Activated CD8-positive, alpha-beta T cell treated with anti-CD3 and anti-CD28 coated beads for 36 hours (primary cell): ENCODE results near the gene RANBP6. TPM values are rescaled to one million over a fixed set of nuclear protein-coding genes. Genes with fewer than 3 reads are reported as not detected.
"Not testable (repeated sequence)": the region's sequence is repeated elsewhere in the genome, so short reads cannot be mapped to it uniquely, and the experiment has no call there.

Experiments
- ATAC-seq: fragments of 200-7000 bp; cut with Tn5 transposase; one replicate; pipeline ENCODE4 v1.10.0; 2021; ENCODE audit warnings: mild to moderate bottlenecking, moderate library complexity
- CTCF ChIA-PET: fragments of 350-600 bp; sonication (Branson Sonifier 250); formaldehyde crosslinking; loops from one replicate; lab custom pipeline; 2021; ENCODE audit warnings: antibody characterized with exemption; lab: Charles Lee
- POLR2A ChIA-PET: fragments of 350-600 bp; sonication (Branson Sonifier 250); formaldehyde crosslinking; loops from one replicate; lab custom pipeline; 2021; ENCODE audit warnings: antibody characterized with exemption; lab: Charles Lee
- DNase-seq: peaks from one replicate; pipeline ENCODE4 v3.0.0-alpha.2; 2020
- H3K27ac Mint-ChIP-seq: one replicate; pipeline ENCODE4 v1.8.0; 2021; ENCODE audit warnings: mild to moderate bottlenecking, mixed read lengths
- H3K27me3 Mint-ChIP-seq: one replicate; pipeline ENCODE4 v1.8.0; 2021; ENCODE audit warnings: mixed read lengths
- H3K36me3 Mint-ChIP-seq: one replicate; pipeline ENCODE4 v1.8.0; 2021; ENCODE audit warnings: low read depth, mixed read lengths
- H3K4me1 Mint-ChIP-seq: one replicate; pipeline ENCODE4 v1.8.0; 2021; ENCODE audit warnings: low read depth, mixed read lengths
- H3K4me3 Mint-ChIP-seq: one replicate; pipeline ENCODE4 v1.8.0; 2021; ENCODE audit warnings: mild to moderate bottlenecking, moderate library complexity, mixed read lengths
- H3K9me3 Mint-ChIP-seq: one replicate; pipeline ENCODE4 v1.8.0; 2021; ENCODE audit warnings: mixed read lengths
- intact Hi-C: fragments of 100-400 bp; cut with micrococcal nuclease; formaldehyde crosslinking; loops from one replicate; pipeline ENCODE4 v1.10.0; 2022
- total RNA-seq, 2 experiments: library from RNA; stranded (reverse); gene quantifications; one replicate each; pipeline ENCODE4 v1.2.3, GENCODE V29; 2021
- TF ChIP-seq, protein P1 (sequence below): fragments of 200-600 bp; IDR thresholded peaks from one replicate; pipeline ENCODE4 v1.8.0; 2022; ENCODE audit warnings: antibody characterized with exemption, mild to moderate bottlenecking

RANBP6 gene
- 10 to 100 TPM; 16.2 to 17.1 TPM for total RNA-seq

DNA sequence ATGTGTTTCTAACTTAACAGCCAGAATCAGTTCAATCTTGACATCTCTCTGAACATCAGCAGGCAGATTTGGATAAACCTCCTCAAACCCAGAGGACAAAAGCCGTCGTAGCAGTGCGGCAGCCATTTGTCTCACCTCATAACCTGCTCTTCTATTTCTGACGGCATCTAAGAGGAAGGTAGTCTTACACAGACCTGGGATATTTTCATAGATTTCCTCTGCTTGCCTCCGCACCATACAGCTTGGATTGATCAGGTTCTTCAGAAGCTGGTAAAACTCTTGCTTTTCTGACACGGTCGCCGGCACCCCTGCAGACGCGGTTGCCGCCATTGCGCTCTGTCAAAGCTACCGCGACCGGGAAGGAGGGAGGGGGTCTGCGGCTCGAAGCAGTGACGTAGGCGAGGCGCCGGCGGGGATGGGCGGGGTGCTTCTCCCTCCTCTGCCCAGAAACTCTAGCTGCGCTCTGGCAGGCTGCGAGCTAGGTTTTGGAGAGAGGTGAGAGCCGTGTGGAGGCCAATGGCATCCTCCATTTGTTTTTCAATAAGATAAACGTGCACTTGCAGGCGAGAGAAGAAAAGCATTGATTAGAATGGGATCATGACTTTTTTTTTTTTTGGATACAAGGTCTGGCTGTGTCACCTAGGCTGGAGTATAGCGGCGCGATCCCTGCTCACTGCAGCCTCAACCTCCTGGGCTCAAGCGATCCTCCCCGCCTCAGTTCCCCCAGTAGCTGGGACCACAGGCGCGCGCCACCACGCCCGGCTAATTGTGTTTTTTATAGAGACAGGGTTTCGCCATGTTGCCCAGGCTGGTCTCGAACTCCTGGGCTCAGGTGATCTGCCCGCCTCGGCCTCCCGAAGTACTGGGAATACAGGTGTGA, at the start of gene RANBP6:
RANBP6 (minus strand) TSS at position 347 of the 880 bp plus-strand sequence; CDS start at position 330, 17 bp downstream.
- Mint-ChIP-seq H3K27me3 (no peaks in the 10 kb centered on the region), H3K4me1 (peaks cover 34% of the 10 kb centered on the region), H3K27ac (peak within 1 kb of the TSS; percentile 97), H3K4me3 (peak within 1 kb of the TSS; percentile 95), H3K9me3 (peaks cover 17% of the 10 kb centered on the region), H3K36me3 (peaks cover 39% of the 10 kb centered on the region)
- intact Hi-C loops: no loop called here
- DNase-seq: peak; percentile 95
- CTCF ChIA-PET: interaction anchor here (0.7 to 3.4 kb wide), 5 partner anchors 9 to 183 kb away, joined by 3 to 15 read pairs (median 12); partner anchors contain the start of gene ERMP1
- POLR2A ChIA-PET: interaction anchor here (0.6 to 1.6 kb wide), 7 partner anchors 8 to 411 kb away, joined by 3 to 5 read pairs (median 3); partner anchors contain the start of genes ERMP1 and RIC1
- TF ChIP-seq, protein P1, sequence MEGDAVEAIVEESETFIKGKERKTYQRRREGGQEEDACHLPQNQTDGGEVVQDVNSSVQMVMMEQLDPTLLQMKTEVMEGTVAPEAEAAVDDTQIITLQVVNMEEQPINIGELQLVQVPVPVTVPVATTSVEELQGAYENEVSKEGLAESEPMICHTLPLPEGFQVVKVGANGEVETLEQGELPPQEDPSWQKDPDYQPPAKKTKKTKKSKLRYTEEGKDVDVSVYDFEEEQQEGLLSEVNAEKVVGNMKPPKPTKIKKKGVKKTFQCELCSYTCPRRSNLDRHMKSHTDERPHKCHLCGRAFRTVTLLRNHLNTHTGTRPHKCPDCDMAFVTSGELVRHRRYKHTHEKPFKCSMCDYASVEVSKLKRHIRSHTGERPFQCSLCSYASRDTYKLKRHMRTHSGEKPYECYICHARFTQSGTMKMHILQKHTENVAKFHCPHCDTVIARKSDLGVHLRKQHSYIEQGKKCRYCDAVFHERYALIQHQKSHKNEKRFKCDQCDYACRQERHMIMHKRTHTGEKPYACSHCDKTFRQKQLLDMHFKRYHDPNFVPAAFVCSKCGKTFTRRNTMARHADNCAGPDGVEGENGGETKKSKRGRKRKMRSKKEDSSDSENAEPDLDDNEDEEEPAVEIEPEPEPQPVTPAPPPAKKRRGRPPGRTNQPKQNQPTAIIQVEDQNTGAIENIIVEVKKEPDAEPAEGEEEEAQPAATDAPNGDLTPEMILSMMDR: no peak
- ATAC-seq: peak; percentile 97

DNA sequence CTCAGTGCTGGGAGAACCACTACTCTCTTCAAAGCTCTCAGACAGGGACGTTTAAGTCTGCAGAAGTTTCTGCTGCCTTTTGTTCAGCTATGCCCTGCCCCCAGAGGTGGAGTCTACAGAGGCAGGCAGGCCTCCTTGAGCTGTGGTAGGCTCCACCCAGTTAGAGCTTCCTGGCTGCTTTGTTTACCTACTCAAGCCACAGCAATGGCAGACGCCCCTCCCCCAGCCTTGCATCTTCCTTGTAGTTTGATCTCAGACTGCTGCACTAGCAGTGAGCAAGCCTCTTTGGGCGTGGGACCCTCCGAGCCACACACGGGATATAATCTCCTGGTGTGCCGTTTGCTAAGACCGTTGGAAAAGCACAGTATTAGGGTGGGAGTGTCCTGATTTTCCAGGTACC, 47.7 kb upstream of the RANBP6 start:
- H3K36me3 Mint-ChIP-seq: not testable (repeated sequence)

DNA sequence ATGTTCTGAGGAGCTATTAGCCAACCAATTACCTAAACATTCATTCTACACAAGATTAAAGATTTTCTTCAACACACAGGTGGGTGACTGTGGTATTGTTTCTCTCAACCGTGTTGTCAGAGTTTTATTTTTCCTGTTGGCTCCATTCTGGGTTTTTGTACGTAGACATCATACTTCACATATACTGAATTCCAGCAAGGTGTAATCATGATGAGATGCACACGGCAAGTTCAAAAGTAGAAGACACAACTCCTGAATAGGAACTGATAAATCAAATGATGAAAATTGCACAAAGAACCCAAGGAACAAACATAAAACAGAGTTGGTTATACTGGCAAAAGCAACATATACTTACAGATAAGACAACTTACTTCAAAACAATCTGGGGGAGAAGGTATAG, 40.2 kb upstream of the RANBP6 start:
- CTCF ChIA-PET: interaction anchor here (1.5 to 3.4 kb wide), 10 partner anchors 9 to 512 kb away, joined by 3 to 49 read pairs (median 8); a partner anchor contains a TSS
- no peak overlapping the region for H3K27ac Mint-ChIP-seq
- DNase-seq (no peak), ATAC-seq (no peak)
- H3K4me3 Mint-ChIP-seq: no peak overlapping the region
- POLR2A ChIA-PET: no interaction called here
- intact Hi-C loops: loop anchor here (2.0 to 10.0 kb wide), 2 partner anchors 251 to 509 kb away; no protein-coding TSS in a partner anchor
- TF ChIP-seq, protein P1: no peak
- peaks cover 3% of the 10 kb centered on the region for H3K4me1 Mint-ChIP-seq
- no peaks in the 10 kb centered on the region for H3K36me3 Mint-ChIP-seq
- H3K9me3 Mint-ChIP-seq: peaks cover 3% of the 10 kb centered on the region
- peaks cover 4% of the 10 kb centered on the region for H3K27me3 Mint-ChIP-seq

More for the DNA sequence above, 47.7 kb upstream of the RANBP6 start:
- H3K4me3 Mint-ChIP-seq, ATAC-seq, POLR2A ChIA-PET, H3K4me1 Mint-ChIP-seq, H3K9me3 Mint-ChIP-seq, H3K27me3 Mint-ChIP-seq, H3K27ac Mint-ChIP-seq, intact Hi-C loops: not testable (repeated sequence)
- CTCF ChIA-PET: interaction anchor here (1.7 kb wide), 1 partner anchor 10 kb away, joined by 3 read pairs; no protein-coding TSS in a partner anchor
- DNase-seq: peak; percentile 22

DNA sequence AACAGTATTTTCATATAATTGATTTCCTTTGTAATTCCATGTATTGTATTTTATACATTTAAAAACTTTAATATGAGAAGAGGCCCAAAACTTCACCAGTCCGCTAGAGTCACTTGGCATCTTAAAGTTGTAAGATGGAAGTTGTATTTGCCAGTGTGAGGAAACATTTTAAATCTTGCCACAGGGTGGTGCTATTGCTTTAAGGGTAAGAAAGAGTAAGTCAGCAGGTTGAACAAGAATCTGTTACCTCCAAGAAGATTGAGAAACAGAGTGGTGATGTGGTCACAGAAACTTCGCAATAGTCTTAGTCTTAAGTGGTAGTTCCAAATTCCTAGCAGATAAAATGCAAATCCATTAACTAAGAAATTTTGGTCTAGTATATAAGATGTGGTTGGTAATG, 39.8 kb upstream of the RANBP6 start:
- no peaks in the 10 kb centered on the region for H3K36me3 Mint-ChIP-seq
- H3K9me3 Mint-ChIP-seq: peaks cover 3% of the 10 kb centered on the region
- H3K27me3 Mint-ChIP-seq: peaks cover 2% of the 10 kb centered on the region
- H3K4me1 Mint-ChIP-seq: peaks cover 3% of the 10 kb centered on the region
- ChIA-PET POLR2A (no interaction called here), CTCF (interaction anchor here (1.5 to 3.4 kb wide), 10 partner anchors 10 to 512 kb away, joined by 3 to 49 read pairs (median 8); a partner anchor contains a TSS)
- ATAC-seq: peak; percentile 67
- TF ChIP-seq, protein P1: peak; percentile 60
- H3K27ac Mint-ChIP-seq: no peak overlapping the region
- DNase-seq: peak; percentile 58
- intact Hi-C loops: loop anchor here (2.0 to 10.0 kb wide), 2 partner anchors 252 to 510 kb away; no protein-coding TSS in a partner anchor
- no peak overlapping the region for H3K4me3 Mint-ChIP-seq

DNA sequence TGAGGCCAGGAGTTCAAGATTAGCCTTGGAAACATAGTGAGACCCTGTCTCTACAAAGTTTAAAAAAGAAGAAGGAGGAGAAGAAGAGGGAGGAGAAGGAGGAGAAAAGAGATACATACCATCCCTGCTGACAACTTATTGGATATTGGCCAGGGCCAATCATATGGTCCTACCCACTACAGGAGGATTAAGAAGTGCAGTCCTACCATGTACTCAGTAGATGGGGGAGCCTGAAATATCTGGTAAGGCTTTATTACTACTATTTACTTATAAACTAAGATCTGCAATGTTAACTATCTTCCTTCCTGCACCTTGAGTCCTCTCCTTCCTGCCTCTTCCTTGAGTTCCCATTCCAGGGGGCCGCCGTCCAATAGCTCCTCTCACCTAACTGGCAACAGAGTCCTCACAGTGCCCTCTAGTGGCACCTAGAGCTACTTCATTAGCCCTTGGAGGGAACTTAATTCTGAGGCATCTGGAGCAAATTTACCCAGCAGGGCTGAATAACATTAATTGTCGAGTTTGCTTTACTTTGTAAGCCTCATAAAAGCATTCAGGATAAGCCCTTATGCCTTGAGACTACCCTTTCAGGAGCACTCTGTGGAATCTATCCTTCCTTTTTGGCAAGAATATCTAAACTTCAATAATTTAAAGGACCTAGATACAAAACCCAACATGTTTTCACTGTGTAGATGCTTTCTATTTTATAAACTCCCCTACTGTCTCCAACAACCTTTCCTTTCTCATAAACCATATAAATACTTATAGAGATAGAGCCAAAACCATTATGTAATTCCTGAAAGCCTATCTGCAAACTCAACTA, 39.1 kb upstream of the RANBP6 start:
- H3K27me3 Mint-ChIP-seq: no peaks in the 10 kb centered on the region
- ChIA-PET CTCF (interaction anchor here (0.7 to 3.4 kb wide), 43 partner anchors 9 to 517 kb away, joined by 3 to 49 read pairs (median 4); partner anchors contain the start of genes ERMP1 and RANBP6), POLR2A (interaction anchor here (1.1 kb wide), 1 partner anchor 168 kb away, joined by 4 read pairs; no protein-coding TSS in a partner anchor)
- TF ChIP-seq, protein P1: peak; percentile 34
- peaks cover 8% of the 10 kb centered on the region for H3K4me1 Mint-ChIP-seq
- peaks cover 3% of the 10 kb centered on the region for H3K9me3 Mint-ChIP-seq
- H3K4me3 Mint-ChIP-seq: no peak overlapping the region
- H3K27ac Mint-ChIP-seq: no peak overlapping the region
- H3K36me3 Mint-ChIP-seq: no peaks in the 10 kb centered on the region
- ATAC-seq (peak; percentile 71), DNase-seq (peak; percentile 77)
- intact Hi-C loops: loop anchor here (1.0 to 10.0 kb wide), 4 partner anchors 168 to 510 kb away; no protein-coding TSS in a partner anchor
